ENCODE results near the gene LIPA.

DNA sequence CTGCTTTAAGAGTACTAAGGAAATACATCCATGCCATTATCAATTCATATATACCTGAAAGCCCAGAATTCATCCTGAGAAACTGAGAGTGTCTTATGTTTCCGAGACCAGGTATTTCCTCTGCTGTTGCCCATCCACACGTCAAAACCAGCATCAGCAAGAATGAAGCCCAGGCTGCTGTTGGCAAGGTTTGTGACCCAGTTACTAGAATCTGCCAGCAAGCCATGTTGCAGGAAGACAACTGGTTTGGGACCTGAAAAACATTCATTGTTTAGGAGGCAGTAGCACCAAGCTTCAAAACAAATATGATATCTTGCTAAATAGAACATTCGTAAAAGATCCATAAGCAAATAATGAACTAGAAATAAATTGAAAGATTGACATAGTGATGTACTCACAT is 23.4 kb downstream of the LIPA start:
- no peak for TF ChIP-seq EZH2 (IDR thresholded peaks at IDR 0.05; ENCODE audit: insufficient read depth, low read length)
- TF ChIP-seq, protein P1, sequence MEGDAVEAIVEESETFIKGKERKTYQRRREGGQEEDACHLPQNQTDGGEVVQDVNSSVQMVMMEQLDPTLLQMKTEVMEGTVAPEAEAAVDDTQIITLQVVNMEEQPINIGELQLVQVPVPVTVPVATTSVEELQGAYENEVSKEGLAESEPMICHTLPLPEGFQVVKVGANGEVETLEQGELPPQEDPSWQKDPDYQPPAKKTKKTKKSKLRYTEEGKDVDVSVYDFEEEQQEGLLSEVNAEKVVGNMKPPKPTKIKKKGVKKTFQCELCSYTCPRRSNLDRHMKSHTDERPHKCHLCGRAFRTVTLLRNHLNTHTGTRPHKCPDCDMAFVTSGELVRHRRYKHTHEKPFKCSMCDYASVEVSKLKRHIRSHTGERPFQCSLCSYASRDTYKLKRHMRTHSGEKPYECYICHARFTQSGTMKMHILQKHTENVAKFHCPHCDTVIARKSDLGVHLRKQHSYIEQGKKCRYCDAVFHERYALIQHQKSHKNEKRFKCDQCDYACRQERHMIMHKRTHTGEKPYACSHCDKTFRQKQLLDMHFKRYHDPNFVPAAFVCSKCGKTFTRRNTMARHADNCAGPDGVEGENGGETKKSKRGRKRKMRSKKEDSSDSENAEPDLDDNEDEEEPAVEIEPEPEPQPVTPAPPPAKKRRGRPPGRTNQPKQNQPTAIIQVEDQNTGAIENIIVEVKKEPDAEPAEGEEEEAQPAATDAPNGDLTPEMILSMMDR (IDR thresholded peaks at IDR 0.05; ENCODE audit: insufficient read depth, low read depth, low read length), result no peak

Data from astrocyte (in vitro differentiated cells and primary cell).